ENCODE data around the gene YTHDC1.

Gene YTHDC1

DNA sequence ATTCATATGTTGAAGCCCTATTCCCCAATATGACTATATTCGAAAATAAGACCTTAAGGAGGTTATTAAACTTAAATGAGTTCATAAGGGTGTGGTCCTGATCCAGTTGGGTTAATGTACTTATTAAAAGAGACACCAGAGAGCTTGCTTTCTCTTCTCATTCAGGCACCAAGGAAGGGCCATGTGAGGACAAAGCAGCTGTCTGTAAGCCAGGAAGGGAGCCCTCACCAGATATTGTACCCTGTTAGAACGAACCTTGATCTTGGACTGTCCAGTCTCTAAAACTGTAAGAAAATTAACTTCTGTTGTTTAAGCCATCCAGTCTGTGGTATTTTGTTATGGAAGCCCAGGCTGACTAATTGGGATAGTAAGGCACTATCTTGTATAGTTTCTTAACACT is 9.1 kb upstream of the YTHDC1 start:
- FAIRE-seq = no peak

DNA sequence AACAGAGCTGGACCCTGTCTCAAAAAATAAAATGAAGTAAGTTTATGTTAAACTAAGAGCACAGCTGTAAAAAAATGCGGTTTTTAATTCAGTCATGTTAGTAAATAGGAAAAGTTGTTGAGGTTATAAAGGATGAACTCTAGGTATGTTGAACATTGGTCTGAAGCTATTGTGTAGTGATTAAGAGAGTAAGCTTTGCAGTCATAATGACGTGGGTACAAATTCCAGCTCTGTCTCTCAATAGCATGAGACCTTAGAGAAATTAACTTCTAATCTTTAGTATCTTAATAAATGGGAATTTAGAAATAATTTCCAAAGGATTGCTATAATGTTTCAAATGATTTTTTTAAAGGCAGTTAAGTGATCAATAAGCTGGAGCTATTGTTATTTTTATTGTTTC is 2.9 kb upstream of the YTHDC1 start:
- no peak for FAIRE-seq

DNA sequence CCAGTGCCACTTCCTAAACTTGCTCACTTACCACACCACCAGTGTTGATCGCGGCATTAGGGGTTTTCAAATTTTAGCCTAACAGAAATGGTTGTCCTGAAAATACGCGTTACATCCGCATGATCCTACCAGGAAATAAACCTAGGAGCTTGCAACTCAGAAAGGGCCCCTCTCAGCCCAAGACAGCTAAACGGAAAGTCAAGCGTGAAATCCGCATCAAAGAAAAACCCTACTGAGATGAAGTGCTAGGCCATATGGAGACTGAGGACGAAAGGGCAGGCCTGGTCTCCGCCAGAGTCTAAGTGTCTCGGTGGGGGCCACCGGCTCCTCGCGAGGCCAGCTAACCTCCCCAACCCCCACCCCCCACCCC is 626 bp downstream of the YTHDC1 start:
- FAIRE-seq = no peak

DNA sequence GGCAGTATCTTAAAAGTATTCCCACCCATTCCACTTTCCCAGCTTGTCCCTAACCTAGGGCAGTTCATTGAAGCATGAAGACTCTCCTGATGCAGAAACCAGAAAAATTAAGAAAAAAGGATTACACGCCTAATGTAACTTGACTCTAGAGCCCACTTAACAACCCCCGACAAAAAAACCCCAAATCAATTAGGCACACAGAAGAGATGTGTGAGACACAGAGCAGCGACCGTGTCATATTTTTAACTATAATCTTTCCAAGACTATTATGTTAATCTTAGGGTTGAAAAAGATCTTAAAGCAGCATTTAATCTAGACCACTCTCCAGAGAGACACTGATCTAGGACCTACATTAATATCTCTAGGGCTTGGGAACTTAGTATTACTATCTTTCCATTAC is 1.3 kb downstream of the YTHDC1 start:
- no peak for FAIRE-seq

DNA sequence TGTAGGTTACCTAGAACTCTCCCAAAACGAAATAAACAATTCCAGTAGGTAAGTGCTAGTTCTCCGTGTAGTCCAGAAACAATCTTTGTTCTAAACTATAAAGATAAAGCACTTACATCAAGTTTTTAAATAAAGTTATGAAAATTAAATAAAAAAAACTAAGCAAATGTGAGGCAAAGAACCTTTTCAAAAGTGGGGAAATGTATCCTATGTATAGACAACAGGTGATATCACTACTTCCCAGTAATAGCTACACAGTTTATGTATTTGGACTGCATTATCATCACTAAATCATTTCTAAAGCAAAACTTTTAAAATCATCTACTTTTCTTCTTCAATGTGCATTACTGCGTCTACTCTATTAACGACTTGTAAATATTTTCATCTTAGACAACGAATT is 2.0 kb downstream of the YTHDC1 start:
- FAIRE-seq = no peak

DNA sequence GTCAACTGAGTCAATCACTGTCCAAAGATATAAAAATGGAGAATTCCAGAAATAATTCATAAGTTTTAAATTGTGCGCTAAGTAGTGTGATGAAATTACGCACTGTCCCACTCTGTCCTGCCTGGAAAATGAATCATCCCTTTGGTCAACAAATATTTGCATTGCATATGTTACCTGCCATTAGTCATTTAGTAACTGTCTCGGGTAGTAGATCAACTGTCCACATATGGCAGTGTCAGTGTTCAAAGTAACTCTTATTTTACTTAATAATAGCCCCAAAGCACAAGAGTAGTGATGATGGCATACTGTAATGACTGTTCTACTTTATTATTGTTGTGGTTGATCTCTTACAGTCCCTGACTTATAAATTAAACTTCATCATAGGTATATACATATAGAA is 3.4 kb downstream of the YTHDC1 start:
- FAIRE-seq = no peak

DNA sequence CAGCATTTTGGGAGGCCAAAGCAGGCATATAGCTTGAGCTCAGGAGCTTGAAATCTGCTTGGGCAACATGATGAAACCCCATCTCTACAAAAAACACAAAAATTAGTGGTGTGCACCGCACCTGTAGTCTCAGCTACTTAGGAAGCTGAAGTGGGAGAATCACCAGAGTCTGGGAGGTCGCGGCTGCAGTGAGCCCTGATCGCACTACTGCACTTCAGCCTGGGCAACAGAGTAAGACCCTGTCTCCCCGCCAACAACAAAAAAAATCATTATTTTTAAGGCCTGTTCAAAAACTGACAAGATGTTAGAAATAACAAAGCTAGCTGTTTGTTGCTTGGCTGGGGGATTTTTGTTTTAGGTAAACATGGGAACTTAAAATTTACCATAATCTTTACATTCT is 5.1 kb downstream of the YTHDC1 start:
- FAIRE-seq = no peak

DNA sequence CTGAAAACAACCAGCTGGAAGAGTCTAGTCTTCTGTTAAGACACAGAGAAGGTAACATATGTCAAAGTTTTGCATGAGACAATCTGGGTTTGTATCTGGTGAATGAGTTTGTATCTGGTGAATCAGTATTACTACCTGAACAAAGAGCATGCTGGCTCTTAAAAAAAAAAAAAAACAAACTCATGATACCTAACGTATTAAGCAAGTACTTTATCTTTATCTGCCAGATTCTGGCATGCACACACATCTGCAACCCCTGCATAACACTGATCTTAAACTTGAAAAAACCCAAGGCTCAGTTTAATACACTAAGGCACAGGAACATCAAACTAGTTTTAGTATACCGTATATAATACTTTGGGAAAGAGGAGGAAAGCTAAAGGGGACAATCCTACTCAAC is 5.8 kb downstream of the YTHDC1 start:
- FAIRE-seq = no peak

DNA sequence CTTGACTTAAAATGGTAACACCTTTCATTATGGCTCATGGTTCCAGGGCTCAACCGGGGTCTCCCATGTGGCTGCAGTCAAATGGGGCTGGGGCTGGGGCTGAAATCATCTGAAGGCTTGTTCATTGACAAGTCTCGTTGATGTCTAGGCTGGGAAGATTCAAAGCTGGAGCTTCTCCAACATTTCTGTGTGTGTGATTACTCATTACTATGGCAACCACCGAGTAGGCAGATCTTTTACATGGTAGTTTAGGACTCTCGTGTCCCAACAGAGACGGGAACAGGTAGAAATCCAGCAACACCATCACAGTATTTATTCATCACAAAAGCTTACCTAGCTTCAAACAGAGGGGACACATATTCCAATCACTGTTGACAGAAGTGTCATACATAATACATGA is 7.8 kb downstream of the YTHDC1 start:
- FAIRE-seq = no peak

DNA sequence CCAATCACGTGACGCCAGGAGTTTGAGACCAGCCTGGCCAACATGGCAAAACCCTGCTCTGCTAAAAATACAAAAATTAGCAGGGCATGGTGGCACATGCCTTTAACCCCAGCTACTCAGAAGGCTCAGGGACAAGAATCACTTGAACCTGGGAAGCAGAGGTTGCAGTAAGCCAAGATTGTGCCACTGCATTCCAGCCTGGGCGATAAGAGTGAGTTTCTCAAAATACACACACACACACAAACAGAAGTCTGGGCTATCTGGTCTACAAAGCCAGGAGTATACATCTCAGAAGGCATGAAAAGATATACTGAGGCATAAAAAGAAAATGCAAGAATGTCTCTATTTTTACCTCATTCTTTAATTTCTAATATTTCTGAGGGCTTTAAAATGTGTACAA is 11.3 kb downstream of the YTHDC1 start:
- FAIRE-seq = no peak

DNA sequence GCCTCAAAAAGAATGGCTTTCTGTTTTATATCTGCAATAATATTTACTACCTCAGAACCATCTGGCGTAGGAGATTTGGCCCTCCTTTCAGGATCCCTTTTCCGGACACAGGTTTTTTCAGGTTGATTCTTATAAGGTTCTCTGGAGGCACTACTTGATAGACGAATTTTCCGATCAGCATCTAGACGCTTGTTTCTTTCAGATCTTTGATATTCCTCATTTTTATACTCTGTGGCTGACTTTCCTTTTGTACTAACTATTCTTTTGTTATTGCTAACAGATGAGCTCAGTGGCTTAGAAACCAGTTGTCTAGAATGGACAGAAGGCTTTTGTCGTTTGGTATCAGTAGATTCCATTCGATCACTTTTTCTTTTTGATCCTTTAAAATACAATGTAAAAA is 12.4 kb downstream of the YTHDC1 start:
- FAIRE-seq = no peak

DNA sequence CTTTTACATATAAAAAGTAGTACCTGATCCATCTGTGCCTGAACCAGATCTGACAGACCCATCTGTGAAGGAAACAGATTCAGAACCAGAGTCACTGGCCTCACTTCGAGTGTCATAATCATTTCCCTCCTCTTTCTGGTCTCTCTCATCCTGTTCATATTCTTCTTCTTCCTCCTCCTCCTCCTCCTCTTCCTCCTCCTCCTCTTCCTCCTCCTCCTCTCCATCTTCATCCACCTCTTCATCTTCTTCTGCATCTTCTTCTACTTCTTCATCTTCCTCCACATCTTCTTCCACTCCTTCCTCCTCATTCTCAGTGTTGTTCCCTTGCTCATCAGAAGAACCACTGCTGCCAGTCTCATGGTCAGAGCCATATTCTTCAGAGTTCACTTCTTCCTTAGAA is 12.9 kb downstream of the YTHDC1 start:
- no peak for FAIRE-seq

DNA sequence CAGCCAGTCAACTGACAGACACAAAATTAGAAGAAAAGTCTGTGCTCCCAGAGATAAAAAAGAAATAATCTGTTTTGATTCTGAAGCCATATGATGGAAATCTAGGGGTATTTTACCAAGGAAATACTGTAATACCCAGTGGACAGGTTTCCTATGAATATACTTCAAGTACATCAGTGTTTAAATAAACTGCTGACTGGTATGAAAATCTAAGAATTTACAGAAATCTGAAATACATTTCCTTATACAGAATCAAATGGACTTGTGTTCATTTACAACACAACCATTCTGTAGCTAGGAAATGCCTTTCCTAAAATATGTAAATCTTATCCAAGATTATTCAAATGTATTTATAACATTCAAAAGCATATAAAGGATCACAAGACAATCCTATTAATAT is 13.4 kb downstream of the YTHDC1 start:
- no peak for FAIRE-seq

DNA sequence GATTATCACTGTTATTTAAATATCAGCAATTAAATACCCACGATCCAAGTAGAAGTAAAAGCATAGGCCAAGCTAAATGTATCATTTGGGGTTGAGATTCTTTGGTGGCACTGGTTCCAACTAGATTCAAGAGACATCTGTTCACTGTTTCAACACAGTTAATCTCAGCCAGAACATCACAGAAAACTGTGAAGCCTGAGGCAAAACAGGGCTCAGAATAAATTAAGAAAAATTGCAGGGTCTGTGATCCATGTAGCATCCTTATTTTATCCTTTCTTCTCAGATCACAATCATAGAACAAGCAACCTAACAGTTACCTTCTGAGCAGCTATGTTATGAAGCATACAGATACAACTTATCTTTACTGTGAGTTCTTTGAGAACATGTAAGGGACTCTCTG is 23.7 kb downstream of the YTHDC1 start:
- no peak for FAIRE-seq

DNA sequence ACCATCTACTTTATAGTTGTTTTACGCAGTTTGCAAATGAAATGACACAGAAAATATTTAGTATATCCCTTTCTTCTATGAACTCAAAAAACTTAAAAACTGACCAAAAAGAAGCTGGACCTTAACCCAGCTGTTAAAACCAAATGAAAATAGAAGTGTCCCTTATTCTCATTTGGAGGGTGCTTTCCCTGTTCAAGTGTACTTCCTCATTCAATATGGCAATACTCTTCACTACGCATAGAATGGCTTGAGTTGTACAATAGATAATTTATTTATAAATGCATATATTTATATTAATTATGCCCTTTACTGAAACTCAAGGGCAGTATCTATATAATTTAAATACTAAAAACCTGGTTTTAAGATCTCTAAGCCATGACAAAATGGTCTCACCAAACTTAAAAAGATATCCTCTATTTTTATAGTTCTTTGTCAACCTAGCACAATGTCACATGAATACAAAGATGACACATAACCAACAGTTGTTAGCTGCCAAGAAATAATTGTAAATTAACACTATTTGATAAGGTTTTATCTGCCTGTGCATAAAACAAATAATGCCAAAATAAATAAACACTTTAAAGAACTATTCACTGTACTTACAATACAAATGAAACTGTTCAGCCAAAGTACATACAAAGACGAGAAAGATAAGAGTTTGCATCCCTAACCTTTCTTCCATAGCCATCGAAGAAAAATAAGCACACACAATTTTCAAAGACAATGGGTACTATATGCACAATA is 25.2 kb downstream of the YTHDC1 start:
- FAIRE-seq = no peak

DNA sequence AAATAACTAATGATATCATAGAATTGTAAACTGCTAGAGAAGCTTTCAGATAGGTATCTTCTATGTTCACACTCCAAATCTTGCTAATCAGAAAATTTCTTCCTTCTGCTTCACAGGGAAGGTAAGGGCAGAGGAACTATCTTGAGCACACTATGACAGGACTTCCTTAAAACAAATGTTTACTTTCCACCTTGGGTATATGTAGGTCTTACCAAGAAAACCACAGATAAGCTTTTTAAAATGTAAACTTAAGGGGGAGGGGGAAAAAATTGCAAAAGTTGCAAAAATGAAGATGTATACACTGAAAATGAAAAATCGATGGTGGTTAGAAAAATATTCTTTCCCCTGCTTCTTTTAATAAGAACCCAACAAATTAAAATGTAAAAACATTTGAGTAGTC is 30.9 kb downstream of the YTHDC1 start:
- no peak for FAIRE-seq

DNA sequence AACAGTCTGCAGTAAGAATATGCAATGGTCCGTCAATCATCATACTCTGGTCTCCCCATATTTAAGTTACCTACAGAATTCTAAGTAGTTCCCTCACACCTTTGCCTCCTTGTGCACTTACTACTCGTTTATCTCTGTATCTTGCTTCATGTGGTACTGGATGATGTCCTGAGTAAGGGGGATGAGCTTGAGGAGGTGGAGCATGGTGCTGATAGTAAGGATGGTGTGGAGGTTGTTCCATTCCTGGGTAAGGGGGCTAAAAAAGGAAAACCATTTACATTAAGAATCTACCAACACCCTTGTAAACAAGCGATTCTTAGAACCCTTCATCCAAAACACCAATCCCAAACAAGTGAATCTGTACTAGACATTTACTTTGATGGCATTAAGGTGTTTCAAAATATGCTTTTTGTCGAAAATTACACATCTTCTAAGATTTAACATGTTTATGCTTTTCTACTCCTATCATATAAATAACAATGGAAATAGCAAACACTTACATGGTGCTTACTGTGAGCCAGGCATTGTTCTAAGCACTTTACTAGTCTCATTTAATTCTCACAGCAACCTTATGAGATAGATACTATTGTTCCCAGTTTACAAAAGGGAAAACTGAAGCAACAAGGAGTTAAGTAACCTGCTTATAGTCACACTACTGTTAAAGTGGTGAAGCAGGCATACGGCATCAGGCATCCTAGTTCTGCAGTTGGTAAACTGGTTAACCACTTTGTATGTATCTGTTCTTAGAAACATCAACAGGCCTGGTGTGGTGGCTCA is 33.5 kb downstream of the YTHDC1 start:
- FAIRE-seq = no peak

DNA sequence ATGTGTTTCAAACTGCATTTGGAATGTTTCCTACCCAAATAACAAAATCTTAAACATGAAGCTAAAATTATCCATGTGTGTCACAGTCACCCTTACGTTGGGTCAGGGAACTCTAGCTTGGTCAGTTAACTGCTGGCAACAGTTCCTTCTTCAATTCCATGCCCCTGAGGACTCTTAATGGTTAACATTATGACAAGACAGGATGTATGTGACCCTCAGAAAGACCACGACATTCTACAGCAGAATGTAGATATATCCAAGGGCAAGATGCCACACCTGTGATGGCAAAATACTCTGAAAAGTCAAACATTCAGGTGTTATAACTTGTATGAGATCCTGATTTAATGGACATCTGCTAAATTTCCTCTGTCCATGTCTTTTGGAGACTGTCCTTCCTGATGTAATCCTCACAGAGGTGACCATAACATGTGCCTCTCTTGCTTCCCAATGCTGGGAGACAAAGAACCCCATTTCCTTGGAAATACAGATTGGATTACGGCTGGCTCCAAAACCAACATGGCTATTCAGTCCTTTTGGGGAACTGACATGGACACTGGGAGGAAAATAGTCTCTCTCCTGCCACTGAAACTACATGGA is 39.1 kb downstream of the YTHDC1 start:
- no peak for FAIRE-seq

DNA sequence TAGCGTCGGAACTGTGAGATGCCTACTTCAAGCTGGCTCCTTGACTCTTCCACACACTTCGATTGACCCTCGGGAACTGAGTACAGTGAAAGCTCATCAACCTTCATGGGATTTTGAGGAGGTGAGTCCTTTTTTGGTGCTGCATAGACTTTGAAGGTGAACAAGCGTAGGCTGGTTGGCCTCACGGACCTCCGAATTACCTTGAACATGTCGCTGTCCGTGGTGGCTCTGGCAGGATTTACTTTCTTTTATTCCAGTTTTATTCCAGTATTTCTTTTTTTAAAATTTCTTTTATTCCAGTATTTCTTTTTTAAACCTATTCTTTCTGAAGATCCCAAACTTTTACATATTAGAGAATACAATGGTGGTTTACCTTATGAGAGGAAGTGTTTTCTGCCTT is 45.2 kb downstream of the YTHDC1 start:
- no peak for FAIRE-seq

DNA sequence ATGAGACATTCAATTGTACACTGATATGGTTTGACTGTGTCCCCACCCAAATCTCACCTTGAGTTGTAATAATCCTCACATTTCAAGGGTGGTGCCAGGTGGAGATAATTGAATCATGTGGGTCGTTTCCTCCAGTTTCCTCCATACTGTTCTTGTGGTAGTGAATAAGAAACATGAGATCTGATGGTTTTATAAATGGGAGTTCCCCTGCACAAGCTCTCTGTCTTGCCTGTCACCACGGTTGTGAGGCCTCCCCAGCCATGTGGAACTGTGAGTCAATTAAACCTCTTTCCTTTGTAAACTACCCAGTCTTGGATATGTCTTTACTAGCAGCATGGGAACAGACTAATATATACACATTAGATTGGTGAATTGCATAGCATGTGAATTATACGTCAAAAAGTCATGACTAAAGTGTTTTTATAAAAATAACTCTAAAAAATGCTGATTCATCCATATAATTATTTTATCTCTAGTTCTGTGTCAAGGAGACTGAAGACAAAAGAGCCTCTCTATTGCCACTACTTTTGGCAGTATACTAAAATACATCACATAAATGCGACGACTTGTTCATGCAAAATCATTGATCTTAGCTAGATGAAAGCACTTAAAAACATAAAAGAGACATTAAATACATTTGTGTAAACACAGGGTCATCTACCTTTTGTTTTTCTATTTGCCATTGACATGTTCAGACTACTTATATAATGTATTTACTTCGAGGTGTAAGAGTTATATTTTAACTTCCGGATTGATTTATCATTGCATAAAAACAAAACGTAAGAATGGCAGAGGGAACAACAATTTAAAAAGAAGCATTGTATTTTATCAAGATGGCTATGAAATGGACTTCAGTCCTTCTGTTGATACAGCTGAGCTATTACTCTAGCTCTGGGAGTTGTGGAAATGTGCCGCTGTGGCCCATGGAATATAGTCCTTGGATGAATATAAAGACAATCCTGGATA is 50.1 kb downstream of the YTHDC1 start:
- no peak for FAIRE-seq

DNA sequence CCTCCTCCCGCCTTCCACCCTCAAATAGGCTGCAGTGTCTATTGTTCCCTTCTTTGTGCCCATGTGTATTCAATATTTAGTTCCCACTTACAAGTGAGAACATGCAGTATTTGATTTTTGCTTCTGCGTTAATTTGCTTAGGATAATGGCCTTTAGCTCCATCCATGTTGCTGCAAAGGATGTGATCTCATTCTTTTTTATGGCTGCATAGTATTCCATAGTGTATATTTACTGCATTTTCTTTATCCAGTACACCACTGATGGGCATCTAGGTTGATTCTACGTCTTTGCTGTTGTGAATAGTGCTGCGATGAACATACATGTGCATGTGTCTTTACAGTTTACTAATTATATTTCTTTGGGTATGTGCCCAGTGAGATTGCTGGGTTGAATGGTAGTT is 52.8 kb downstream of the YTHDC1 start:
- FAIRE-seq = no peak

DNA sequence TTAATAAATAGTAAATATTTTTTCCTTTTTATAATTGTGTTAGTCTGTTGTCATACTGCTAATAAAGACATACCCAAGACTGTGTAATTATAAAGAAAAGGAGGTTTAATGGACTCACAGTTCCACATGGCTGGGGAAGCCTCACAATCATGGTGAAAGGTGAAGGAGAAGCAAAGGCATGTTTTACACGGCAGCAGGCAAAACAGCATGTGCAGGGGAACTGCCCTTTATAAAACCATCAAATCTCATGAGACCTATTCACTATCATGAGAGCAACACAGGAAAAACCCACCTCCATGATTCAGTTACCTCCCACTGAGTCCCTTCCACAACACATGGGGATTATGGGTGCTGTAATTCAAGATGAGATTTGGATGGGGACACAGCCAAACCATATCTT is 58.6 kb downstream of the YTHDC1 start:
- no peak for FAIRE-seq

DNA sequence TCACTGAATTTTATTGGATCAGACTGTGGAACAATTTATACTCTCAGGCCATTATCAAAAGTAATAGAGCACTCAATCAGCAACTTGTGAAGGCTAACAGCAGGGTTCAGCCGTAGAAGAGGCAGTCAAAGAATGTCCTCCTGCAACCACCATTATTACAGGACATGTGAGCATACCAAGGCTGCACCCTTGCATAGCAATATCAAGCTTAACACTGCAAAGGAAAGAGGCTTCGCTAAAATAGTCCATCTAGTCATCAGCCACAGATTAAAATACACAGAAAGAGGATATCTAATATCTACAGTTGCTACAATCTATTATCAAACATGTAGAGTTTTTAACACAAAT is 61.5 kb downstream of the YTHDC1 start:
- FAIRE-seq = no peak
